GM11168 (cell line): Measurements from ENCODE around the gene KRTAP9-6.
"Not testable (repeated sequence)": the region's sequence is repeated elsewhere in the genome, so short reads cannot be mapped to it uniquely, and the experiment has no call there.

Experiments used
- in situ Hi-C: fragments of 300-500 bp; cut with MboI; formaldehyde crosslinking; loops from one replicate; pipeline ENCODE4 v1.12.0; 2022; ENCODE audit warnings: low sequenced_read_pairs; ENCODE audit not compliant: unreplicated experiment

The KRTAP9-6 gene

GRCh38 chr17:41265078-41265477, at the start of gene KRTAP9-6:
Gene KRTAP9-6, plus strand, starts transcription at chr17:41265378. Its CDS starts 0 bp downstream, at chr17:41265378.
- in situ Hi-C loops = no loop called here

- in situ Hi-C loops = no loop called here
These were observed 49.5 kb upstream of the KRTAP9-6 start for GRCh38 chr17:41215681-41216080.

- in situ Hi-C loops = no loop called here
These were observed 41.4 kb upstream of the KRTAP9-6 start for GRCh38 chr17:41223821-41224220.

- in situ Hi-C loops = no loop called here
These were observed 39.1 kb upstream of the KRTAP9-6 start for GRCh38 chr17:41226051-41226450.

DNA sequence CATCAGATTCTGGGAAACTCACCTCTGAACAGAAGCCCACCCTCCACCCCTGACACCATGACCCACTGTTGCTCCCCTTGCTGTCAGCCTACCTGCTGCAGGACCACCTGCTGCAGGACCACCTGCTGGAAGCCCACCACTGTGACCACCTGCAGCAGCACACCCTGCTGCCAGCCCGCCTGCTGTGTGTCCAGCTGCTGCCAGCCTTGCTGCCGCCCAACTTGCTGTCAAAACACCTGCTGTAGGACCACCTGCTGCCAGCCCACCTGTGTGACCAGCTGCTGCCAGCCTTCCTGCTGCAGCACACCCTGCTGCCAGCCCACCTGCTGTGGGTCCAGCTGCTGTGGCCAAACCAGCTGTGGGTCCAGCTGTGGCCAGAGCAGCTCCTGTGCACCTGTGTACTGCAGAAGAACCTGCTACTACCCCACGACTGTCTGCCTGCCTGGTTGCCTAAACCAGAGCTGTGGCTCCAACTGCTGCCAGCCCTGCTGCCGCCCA, 38.5 kb upstream of the KRTAP9-6 start, which contains the start of gene KRTAP9-2:
Gene KRTAP9-2 (plus strand): TSS at position 51 of the 498 bp plus-strand sequence. CDS start 7 bp downstream, at position 58.
- in situ Hi-C loops = not testable (repeated sequence)

- in situ Hi-C loops = no loop called here
These were observed 35.1 kb upstream of the KRTAP9-6 start for GRCh38 chr17:41230094-41230493.

DNA sequence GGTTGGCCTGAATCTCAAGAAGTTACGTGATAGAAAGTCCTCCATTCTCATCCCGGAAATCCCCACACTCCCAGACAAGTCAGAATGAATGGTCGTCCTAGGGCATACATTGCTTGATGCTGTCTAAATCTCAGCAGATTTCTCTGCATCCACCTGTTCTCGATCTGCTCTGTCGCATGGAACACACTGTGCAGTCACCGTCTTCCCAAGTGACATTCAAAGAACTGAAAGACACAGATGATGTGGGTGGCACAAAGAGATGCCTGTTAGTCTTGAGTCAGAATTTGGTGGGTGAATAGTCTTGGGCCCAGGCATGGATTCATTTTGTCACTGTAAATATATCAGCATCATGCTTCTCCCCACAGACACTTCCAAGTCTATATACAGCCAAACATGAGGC, 33.4 kb upstream of the KRTAP9-6 start:
- in situ Hi-C loops = no loop called here

- in situ Hi-C loops = not testable (repeated sequence)
These were observed 32.6 kb upstream of the KRTAP9-6 start, which contains the start of gene KRTAP9-3 for GRCh38 chr17:41232399-41233105. Gene KRTAP9-3, plus strand, starts transcription at chr17:41232449. Its CDS starts 53 bp downstream, at chr17:41232502.

DNA sequence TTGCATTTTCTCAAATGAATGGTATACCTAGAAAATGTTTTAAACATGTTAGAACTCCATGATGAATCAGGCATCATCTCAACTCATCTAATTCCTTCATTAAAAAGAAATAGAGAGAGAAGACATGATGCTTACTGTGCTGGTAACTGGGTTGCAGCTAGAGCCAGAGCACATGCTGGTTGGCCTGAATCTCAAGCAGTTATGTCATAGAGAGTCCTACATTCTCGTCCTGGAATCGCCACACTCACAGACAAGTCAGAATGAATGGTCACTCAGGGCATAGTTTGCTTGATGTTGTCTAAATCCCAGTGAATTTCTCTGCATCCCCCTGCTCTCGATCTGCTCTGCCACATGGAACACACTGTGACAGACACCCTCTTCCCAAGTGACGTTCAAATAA, 28.1 kb upstream of the KRTAP9-6 start:
- in situ Hi-C loops = not testable (repeated sequence)

DNA sequence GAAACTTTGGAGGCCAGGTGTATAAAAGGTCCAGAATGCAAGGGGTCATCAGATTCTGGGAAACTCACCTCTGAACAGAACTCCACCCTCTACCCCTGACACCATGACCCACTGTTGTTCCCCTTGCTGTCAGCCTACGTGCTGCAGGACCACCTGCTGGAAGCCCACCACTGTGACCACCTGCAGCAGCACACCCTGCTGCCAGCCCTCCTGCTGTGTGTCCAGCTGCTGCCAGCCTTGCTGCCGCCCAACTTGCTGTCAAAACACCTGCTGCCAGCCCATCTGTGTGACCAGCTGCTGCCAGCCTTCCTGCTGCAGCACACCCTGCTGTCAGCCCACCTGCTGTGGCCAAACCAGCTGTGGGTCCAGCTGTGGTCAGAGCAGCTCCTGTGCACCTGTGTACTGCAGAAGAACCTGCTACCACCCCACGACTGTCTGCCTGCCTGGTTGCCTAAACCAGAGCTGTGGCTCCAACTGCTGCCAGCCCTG, 27.2 kb upstream of the KRTAP9-6 start, which contains the start of gene KRTAP9-8:
Gene KRTAP9-8 (plus strand): TSS at position 51 of the 489 bp plus-strand sequence. CDS start 53 bp downstream, at position 104.
- in situ Hi-C loops = not testable (repeated sequence)

DNA sequence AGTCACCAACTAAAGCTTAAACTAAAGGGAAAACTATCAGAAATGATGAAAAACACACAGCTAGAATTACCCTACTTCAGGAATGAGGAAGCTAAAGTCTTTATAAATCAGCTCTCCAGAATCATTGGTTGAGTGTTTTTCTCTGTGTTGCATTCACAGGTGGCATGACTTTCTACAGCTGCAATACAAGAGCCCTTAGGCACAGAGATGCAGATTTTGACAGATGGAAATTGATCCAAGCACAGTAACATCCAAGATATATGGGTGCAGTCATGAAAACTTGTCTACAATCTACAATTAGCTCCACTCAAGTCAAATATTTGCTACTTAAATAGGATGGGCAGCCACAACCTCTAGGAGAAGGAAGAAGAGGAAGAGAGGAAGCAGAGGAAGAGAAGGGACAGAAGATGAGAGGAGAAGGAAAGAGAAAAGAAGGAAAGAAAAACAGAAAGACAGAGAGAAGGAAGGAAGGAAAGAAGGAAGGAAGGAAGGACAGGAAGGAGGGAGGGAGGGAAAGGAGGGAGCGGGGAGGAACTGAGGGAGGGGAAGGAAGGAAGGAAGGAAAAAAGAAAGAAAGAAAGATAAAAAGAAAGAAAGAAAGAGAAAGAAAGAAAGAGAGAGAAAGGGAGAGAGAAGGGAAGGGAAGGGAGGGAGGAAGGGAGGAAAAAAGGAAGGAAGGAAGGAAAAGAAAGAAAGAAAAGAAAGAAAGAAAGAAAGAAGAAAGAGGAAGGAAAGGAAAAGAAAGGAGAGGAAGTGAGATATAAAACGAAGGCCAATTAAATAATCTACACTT, 18.0 kb upstream of the KRTAP9-6 start:
- in situ Hi-C loops = not testable (repeated sequence)

DNA sequence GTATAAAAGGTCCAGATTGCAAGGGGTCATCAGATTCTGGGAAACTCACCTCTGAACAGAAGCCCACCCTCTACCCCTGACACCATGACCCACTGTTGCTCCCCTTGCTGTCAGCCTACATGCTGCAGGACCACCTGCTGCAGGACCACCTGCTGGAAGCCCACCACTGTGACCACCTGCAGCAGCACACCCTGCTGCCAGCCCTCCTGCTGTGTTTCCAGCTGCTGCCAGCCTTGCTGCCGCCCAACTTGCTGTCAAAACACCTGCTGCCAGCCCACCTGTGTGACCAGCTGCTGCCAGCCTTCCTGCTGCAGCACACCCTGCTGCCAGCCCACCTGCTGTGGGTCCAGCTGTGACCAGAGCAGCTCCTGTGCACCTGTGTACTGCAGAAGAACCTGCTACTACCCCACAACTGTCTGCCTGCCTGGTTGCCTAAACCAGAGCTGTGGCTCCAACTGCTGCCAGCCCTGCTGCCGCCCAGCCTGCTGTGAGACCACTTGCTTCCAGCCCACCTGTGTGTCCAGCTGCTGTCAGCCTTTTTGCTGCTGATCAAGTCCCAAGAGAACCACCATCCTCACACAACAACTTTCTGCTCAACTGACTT, 15.4 kb upstream of the KRTAP9-6 start, which contains the start of gene KRTAP9-4:
Gene KRTAP9-4 (plus strand): TSS at position 51 of the 604 bp plus-strand sequence. CDS start 34 bp downstream, at position 85.
- in situ Hi-C loops = not testable (repeated sequence)

GRCh38 chr17:41251261-41251660, 13.9 kb upstream of the KRTAP9-6 start:
- in situ Hi-C loops = no loop called here

GRCh38 chr17:41254861-41255260, 10.3 kb upstream of the KRTAP9-6 start:
- in situ Hi-C loops = no loop called here

- in situ Hi-C loops = not testable (repeated sequence)
These were observed 9.5 kb upstream of the KRTAP9-6 start, which contains the start of gene KRTAP9-9 for GRCh38 chr17:41255381-41256290. Gene KRTAP9-9, plus strand, starts transcription at chr17:41255384.

GRCh38 chr17:41256291-41256685, 8.9 kb upstream of the KRTAP9-6 start:
- in situ Hi-C loops = no loop called here

- in situ Hi-C loops = no loop called here
These were observed 6.8 kb upstream of the KRTAP9-6 start for GRCh38 chr17:41258406-41258805.

GRCh38 chr17:41263212-41263611, 2.0 kb upstream of the KRTAP9-6 start:
- in situ Hi-C loops = no loop called here

- in situ Hi-C loops = no loop called here
These were observed 579 bp upstream of the KRTAP9-6 start for GRCh38 chr17:41264599-41264998.
